Right hindlimb (tissue), 1 donor: ENCODE measurements around the gene GJA5.

Experiments used
- DNase-seq: peaks from one replicate; pipeline ENCODE4 v3.0.0-alpha.2; 2018

The GJA5 gene

GRCh38 chr1:147760481-147761260 lies at the start of gene GJA5:
Gene GJA5, minus strand, starts transcription at chr1:147760602. Its CDS starts 1,364 bp downstream, at chr1:147759238.
- DNase-seq = no peak

GRCh38 chr1:147809236-147809635 lies 48.8 kb upstream of the GJA5 start:
- DNase-seq = no peak

GRCh38 chr1:147808025-147808424 lies 47.6 kb upstream of the GJA5 start:
- DNase-seq = no peak

GRCh38 chr1:147807405-147807804 lies 47.0 kb upstream of the GJA5 start:
- no peak for DNase-seq

- no peak for DNase-seq
Measured at GRCh38 chr1:147804942-147805723, 44.7 kb upstream of the GJA5 start.

- DNase-seq = no peak
Measured at GRCh38 chr1:147800804-147801203, 40.4 kb upstream of the GJA5 start.

GRCh38 chr1:147798731-147799130 lies 38.3 kb upstream of the GJA5 start:
- no peak for DNase-seq

- DNase-seq = no peak
Measured at GRCh38 chr1:147794570-147794969, 34.2 kb upstream of the GJA5 start.

GRCh38 chr1:147791876-147792275 lies 31.5 kb upstream of the GJA5 start:
- no peak for DNase-seq

- no peak for DNase-seq
Measured at GRCh38 chr1:147787765-147788164, 27.4 kb upstream of the GJA5 start.

- DNase-seq = no peak
Measured at GRCh38 chr1:147786536-147786935, 26.1 kb upstream of the GJA5 start.

- DNase-seq = no peak
Measured at GRCh38 chr1:147785794-147786506, 25.5 kb upstream of the GJA5 start.

- DNase-seq = no peak
Measured at GRCh38 chr1:147784941-147785340, 24.5 kb upstream of the GJA5 start.

GRCh38 chr1:147781056-147781471 lies 20.7 kb upstream of the GJA5 start:
- DNase-seq = no peak

- DNase-seq = no peak
Measured at GRCh38 chr1:147777694-147778093, 17.3 kb upstream of the GJA5 start.

- DNase-seq = no peak
Measured at GRCh38 chr1:147773215-147773715, 12.9 kb upstream of the GJA5 start.

GRCh38 chr1:147772570-147772969 lies 12.2 kb upstream of the GJA5 start:
- DNase-seq = no peak

GRCh38 chr1:147771226-147772125 lies 11.1 kb upstream of the GJA5 start:
- peak; percentile 30 for DNase-seq

GRCh38 chr1:147769106-147769505 lies 8.7 kb upstream of the GJA5 start:
- DNase-seq = no peak

- DNase-seq = no peak
Measured at GRCh38 chr1:147768582-147768981, 8.2 kb upstream of the GJA5 start.

- no peak for DNase-seq
Measured at GRCh38 chr1:147768101-147768500, 7.7 kb upstream of the GJA5 start.
